Upper lobe of left lung (tissue), 6 donors: ENCODE results near the gene MAP1LC3B. TPM values are rescaled to one million over a fixed set of nuclear protein-coding genes. Genes with fewer than 3 reads are reported as not detected.
A peak's percentile ranks its signal among the peaks of the same experiment; 100 is the strongest.

Experiments used
- ATAC-seq, 2 donors: fragments of 200-7000 bp; cut with Tn5 transposase; one replicate each; pipeline ENCODE4 v1.9.1; 2022; ENCODE audit warnings: mild to moderate bottlenecking in 2 of 2, moderate library complexity in 2 of 2; ENCODE audit not compliant: low FRiP score in 2 of 2
- DNase-seq, 2 donors: peaks; one replicate each; pipeline ENCODE4 v3.0.0-alpha.2; 2019 to 2020
- H3K27ac ChIP-seq, 4 donors: fragments of 200-600 bp; sonication (generic); one replicate each; pipeline ENCODE4 v1.5.1; 2016 to 2019
- H3K27me3 ChIP-seq, 4 donors: fragments of 200-600 bp; sonication (generic); one replicate each; pipeline ENCODE4 v1.5.1; 2017 to 2019
- H3K36me3 ChIP-seq, 4 donors: fragments of 200-600 bp; sonication (generic); one replicate each; pipeline ENCODE4 v1.5.1; 2016 to 2019
- H3K4me1 ChIP-seq, 4 donors: fragments of 200-600 bp; sonication (generic); one replicate each; pipeline ENCODE4 v1.5.1; 2018 to 2019
- H3K4me3 ChIP-seq, 4 donors: fragments of 200-600 bp; sonication (generic); one replicate each; pipeline ENCODE4 v1.5.1; 2017 to 2019; ENCODE audit warnings: mild to moderate bottlenecking in 2 of 4, moderate library complexity in 1 of 4
- H3K9me3 ChIP-seq, 4 donors: fragments of 200-600 bp; sonication (generic); one replicate each; pipeline ENCODE4 v1.5.1; 2018 to 2019
- EP300 ChIP-seq, 4 donors: sonication (generic); formaldehyde crosslinking; IDR thresholded peaks; one replicate each; pipeline ENCODE4 v1.5.1; 2017; ENCODE audit warnings: antibody characterized with exemption in 4 of 4, control low read depth in 2 of 4
- POLR2A ChIP-seq, 4 donors: fragments of 450-650 bp; IDR thresholded peaks; one replicate each; pipeline ENCODE4 v1.5.1; 2016 to 2017; ENCODE audit warnings: antibody characterized with exemption in 4 of 4, mild to moderate bottlenecking in 2 of 4
- POLR2AphosphoS5 ChIP-seq, 2 donors: sonication (generic); formaldehyde crosslinking; IDR thresholded peaks; one replicate each; pipeline ENCODE4 v1.5.1; 2017; ENCODE audit warnings: antibody characterized with exemption in 2 of 2
- WGBS, 2 donors: methylation state at CpG; one replicate each; pipeline ENCODE4 v1.1.5; 2017 to 2018; 5-methylcytosine and 5-hydroxymethylcytosine counted together
- total RNA-seq, 6 donors: library from RNA; depleted of rRNA in 4 of 6; stranded (reverse); fragments of >200 nt in 4 of 6; gene quantifications; one replicate each; pipeline versions ENCODE4 v1.1.0 to v1.2.1, GENCODE V29; 2016 to 2021
- TF ChIP-seq, protein P1 (sequence below), 6 experiments: fragments of 450-650 bp in 4 of 6; fragments of 200-600 bp in 2 of 6; sonication (generic) in 2 of 6; IDR thresholded peaks; one replicate each; pipeline ENCODE4 v1.5.1; 2016 to 2019; ENCODE audit warnings: antibody characterized with exemption in 6 of 6
- donor health status: DM: no; HTN: no; CAD: no; lungs with moderate emphysema.
- donor health status: DM: no; HTN: yes; CAD: no; lungs with severe emphysema.

The MAP1LC3B gene
- total RNA-seq, 6 donors from 2014 or later = 32.5 to 64.2 (median 54.2) TPM

DNA sequence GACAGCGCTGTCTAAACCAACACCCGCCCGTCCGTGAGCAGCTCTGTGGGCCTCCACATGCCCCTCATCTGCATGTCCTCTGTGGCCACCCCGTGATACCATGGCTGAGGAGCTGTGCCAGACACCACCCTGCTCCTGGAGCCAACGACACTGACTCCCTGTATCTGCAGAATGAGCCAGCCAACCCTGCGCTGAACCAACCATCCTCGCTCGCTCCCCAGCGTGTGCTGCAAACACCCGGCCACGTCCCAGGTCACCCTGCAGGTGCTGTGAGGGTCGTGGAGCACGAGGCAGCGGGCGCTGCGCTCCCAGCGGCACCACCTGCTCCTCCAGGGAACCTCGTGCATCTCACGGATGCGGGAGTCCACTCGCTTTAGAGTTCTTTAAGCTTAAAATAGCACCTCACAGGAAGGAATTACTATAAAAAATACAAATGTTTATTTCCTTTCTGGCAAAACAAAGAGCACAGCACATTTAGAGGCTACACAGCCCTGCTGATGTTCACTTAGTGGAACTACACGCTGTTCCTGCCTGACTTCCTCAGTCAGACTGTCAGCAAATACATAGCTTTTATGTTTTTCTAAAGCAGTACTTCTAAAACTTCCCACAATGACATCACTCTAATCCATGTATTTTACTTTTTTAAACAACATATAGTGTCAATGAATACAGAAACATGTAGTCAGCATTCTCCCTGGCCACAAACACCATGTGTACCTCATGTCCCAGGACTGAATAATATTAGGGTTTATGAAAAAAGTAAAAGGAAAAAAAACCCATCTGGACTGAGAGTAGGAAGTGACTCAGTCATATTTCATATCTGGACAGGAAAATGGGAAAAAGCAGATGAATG, 43.5 kb downstream of the MAP1LC3B start:
- no peaks in the 10 kb centered on the region for H3K27me3 ChIP-seq
- H3K4me1 ChIP-seq = peaks cover 18 to 37% (median 26%) of the 10 kb centered on the region in 4 donors
- peak overlapping the region in 3 of 4 donors; percentile 7 to 18 (median 12) for H3K4me3 ChIP-seq
- ATAC-seq (peak in 1 of 2 donors; percentile 57), DNase-seq (peak in 1 of 2 donors; percentile 73)
- H3K9me3 ChIP-seq = no peaks in the 10 kb centered on the region
- WGBS, 2 donors = 52% methylated on average over 23 of the region's 23 CpGs
- H3K36me3 ChIP-seq = peaks cover 0 to 19% (median 4%) of the 10 kb centered on the region in 4 donors
- TF ChIP-seq, protein P1, sequence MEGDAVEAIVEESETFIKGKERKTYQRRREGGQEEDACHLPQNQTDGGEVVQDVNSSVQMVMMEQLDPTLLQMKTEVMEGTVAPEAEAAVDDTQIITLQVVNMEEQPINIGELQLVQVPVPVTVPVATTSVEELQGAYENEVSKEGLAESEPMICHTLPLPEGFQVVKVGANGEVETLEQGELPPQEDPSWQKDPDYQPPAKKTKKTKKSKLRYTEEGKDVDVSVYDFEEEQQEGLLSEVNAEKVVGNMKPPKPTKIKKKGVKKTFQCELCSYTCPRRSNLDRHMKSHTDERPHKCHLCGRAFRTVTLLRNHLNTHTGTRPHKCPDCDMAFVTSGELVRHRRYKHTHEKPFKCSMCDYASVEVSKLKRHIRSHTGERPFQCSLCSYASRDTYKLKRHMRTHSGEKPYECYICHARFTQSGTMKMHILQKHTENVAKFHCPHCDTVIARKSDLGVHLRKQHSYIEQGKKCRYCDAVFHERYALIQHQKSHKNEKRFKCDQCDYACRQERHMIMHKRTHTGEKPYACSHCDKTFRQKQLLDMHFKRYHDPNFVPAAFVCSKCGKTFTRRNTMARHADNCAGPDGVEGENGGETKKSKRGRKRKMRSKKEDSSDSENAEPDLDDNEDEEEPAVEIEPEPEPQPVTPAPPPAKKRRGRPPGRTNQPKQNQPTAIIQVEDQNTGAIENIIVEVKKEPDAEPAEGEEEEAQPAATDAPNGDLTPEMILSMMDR (IDR thresholded peaks at IDR 0.05) = peak in 1 of 6 experiments; percentile 5
- TF ChIP-seq POLR2AphosphoS5 (IDR thresholded peaks at IDR 0.05) (peak in 1 of 2 donors; percentile 30), POLR2A (IDR thresholded peaks at IDR 0.05) (no peak), EP300 (IDR thresholded peaks at IDR 0.05) (peak in 1 of 4 donors; percentile 31)
- H3K27ac ChIP-seq = peak overlapping the region; percentile 58 to 75 (median 68)

DNA sequence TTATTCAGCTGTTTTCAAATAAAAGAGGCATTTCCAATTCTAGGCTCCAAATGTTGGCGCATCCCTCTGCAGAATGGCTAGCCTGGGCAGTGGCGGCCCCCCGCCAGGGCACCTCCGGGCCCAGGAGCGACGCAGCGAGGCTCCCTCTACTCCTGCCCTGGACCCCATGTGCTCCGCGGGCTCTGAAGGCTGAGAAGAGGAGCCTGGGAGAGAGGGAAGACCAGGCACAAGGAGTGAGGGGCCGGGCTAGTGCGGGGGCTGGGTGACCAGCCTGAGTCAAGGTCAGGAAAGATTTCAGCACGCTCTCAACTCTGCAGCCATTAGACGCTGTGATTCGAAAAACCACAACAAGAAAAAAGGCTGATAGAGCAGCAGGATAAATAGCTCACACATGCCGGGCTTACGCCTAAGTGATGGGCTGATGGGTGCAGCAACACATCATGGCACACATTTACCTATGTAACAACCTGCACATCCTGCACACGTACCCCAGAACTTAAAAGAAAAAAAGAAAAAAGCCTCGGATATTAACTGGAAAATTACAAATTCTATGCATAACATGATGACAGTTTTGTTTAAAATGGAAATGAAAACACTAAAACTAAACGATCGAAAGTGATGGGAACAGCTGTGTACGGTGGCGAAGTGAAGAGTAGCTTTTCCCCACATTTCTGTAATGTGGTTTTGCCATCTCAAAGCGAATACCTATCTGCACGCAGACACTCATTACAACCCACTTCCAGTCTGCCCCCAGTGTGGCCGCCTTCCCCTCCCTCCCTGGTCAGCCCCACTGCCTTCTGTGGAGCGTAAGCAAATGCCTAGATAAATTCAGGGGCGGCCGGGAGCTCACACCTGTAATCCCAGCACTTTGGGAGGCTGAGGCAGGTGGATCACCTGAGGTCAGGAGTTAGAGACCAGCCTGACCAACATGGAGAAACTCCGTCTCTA, 44.4 kb downstream of the MAP1LC3B start:
- DNase-seq (peak in 1 of 2 donors; percentile 58), ATAC-seq (peak; percentile 30 to 67)
- Histone ChIP-seq H3K4me3 (peak overlapping the region in 1 of 4 donors; percentile 13), H3K27me3 (no peaks in the 10 kb centered on the region), H3K4me1 (peaks cover 18 to 37% (median 26%) of the 10 kb centered on the region in 4 donors), H3K36me3 (peaks cover 0 to 12% (median 4%) of the 10 kb centered on the region in 4 donors), H3K27ac (peak overlapping the region; percentile 58 to 75 (median 68)), H3K9me3 (no peaks in the 10 kb centered on the region)
- 68% methylated on average over 25 to 29 of the region's 29 CpGs for WGBS, 2 donors
- TF ChIP-seq POLR2A (IDR thresholded peaks at IDR 0.05) = no peak
- TF ChIP-seq, protein P1 (IDR thresholded peaks at IDR 0.05) = no peak
- TF ChIP-seq POLR2AphosphoS5 (IDR thresholded peaks at IDR 0.05) = no peak
- TF ChIP-seq EP300 (IDR thresholded peaks at IDR 0.05) = no peak

DNA sequence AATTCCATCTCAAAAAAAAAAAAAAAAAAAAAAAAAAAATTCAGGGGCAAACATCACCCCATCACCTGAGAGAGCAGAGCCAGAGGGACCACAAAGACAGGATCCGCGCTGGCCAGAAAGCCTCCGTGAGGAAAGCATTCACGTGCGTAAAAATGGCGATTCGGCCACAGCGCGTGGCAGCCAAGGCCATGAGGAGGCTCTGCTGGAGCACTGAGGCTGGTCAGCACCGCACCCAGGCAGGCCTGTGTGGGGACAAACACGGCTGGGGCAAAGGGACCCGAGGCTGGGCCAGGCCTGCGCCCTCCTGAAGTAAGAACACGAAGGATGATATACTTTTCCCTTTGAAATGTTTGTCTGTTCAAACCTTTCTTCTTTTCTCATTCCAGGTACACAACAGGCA, 45.2 kb downstream of the MAP1LC3B start:
- Histone ChIP-seq H3K27me3 (no peaks in the 10 kb centered on the region), H3K4me3 (no peak overlapping the region), H3K36me3 (peaks cover 0 to 4% (median 0%) of the 10 kb centered on the region in 4 donors), H3K9me3 (no peaks in the 10 kb centered on the region), H3K27ac (peak overlapping the region in 1 of 4 donors; percentile 58), H3K4me1 (peaks cover 18 to 37% (median 24%) of the 10 kb centered on the region in 4 donors)
- no peak for DNase-seq
- WGBS, 2 donors = 94 to 97% methylated on average over 14 of the region's 14 CpGs
- TF ChIP-seq EP300 (IDR thresholded peaks at IDR 0.05) (no peak), POLR2AphosphoS5 (IDR thresholded peaks at IDR 0.05) (no peak), POLR2A (IDR thresholded peaks at IDR 0.05) (no peak)
- TF ChIP-seq, protein P1 (IDR thresholded peaks at IDR 0.05) = no peak
- ATAC-seq = no peak

DNA sequence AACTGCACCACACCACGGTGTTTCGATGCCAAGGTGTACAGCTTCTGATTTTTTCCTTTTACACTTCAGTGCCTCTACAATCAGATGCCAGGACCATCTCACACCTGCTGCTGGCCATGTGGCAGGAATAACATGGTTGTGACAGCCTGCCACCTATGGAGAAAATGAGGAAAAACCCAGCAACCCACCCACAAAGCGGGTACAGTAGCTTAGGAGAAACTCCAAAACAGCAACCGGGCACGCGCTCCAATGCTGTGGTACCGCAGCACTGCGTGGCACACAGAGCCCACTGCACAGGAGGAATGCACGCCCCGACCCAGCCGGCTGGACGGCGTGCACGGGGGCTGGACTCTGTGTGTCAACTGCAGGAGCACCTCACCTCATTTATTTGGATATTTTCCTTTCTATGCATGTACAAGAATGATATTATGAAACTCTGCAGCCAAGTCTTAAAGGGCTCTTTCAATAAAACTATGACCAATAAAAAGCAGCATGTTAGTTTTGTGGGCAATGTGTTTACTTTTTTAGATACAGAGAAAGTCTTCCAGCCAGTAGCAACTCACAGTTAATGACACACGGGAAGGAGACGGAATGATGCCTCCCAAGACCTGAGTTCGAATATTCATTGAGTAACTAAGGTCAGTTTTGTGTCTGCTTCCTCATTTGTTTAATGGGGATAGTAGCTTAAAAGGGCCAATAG, 45.9 kb downstream of the MAP1LC3B start:
- no peaks in the 10 kb centered on the region for H3K9me3 ChIP-seq
- DNase-seq = peak in 1 of 2 donors; percentile 76
- H3K4me3 ChIP-seq = no peak overlapping the region
- no peaks in the 10 kb centered on the region for H3K36me3 ChIP-seq
- no peak overlapping the region for H3K27ac ChIP-seq
- H3K27me3 ChIP-seq = no peaks in the 10 kb centered on the region
- TF ChIP-seq EP300 (IDR thresholded peaks at IDR 0.05) (no peak), POLR2A (IDR thresholded peaks at IDR 0.05) (no peak), POLR2AphosphoS5 (IDR thresholded peaks at IDR 0.05) (no peak)
- TF ChIP-seq, protein P1 (IDR thresholded peaks at IDR 0.05) = no peak
- peaks cover 18 to 37% (median 24%) of the 10 kb centered on the region in 4 donors for H3K4me1 ChIP-seq
- 86 to 87% methylated on average over 17 of the region's 17 CpGs for WGBS, 2 donors
- ATAC-seq = no peak
